Measurements from ENCODE around the gene NEU1. TPM values are rescaled to one million over a fixed set of nuclear protein-coding genes. Genes with fewer than 3 reads are reported as not detected.

NEU1 gene
- total and polyA plus RNA-seq, 2 donors (not counting 1 experiment from before 2014, with no cell fraction given) = 51.2 to 100 TPM

DNA sequence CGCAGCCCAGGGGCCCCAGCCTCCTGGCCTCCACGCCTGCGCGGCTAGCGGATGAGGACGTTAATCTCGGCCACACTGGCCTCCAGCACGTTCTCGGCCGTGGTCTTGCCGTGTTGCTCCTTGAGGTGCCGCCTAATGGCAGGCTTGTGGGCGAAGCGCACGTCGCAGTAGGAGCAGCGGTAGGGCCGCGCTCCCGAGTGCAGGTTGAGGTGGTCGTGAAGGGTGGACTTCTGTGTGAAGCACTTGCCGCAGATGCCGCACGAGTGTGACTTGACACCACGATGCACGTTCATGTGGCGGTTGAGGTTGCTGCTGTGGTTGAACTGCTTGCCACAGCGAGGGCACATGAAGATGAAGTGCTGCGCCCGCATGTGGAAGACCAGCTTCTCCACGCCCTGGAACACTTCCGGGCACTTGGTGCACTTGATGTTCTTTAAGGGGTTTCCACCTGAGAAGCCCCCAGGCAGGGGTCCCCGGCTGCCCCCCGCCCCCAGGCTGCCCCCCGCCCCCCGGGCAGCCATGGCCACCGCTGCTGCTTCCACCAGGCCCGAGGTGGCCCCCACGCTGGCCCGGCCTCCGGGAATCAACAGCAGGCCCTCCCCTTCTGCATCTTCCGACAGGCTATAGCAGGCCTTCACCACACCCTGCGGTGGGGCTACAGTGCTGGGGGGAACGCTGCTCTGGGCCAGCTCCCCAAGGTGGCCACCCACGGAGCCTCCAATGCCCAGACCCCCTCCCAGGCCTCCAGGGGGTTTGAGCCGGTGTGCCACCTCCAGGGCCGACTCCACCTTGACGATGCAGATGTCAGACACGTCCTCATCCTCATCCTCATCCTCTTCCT, 37.5 kb upstream of the NEU1 start:
- Histone ChIP-seq H3K27ac (ENCODE audit: insufficient read depth, low read length) (no peak overlapping the region), H3K27me3 (ENCODE audit: control insufficient read depth, insufficient read depth, low read length) (no peaks in the 10 kb centered on the region), H3K4me2 (ENCODE audit: extremely low read depth, insufficient read depth, low read length) (no peak overlapping the region), H3K79me2 (ENCODE audit: control insufficient read depth, insufficient read depth, low read length) (peaks cover 9% of the 10 kb centered on the region), H3K4me3 (replicated peaks in 1 of 4; ENCODE audit: control extremely low read depth in 1 of 4, insufficient read depth in 1 of 4, low read depth in 3 of 4, low read length in 4 of 4) (no peak overlapping the region), H2AFZ (ENCODE audit: low read length) (no peak overlapping the region), H3K36me3 (ENCODE audit: control insufficient read depth, insufficient read depth, low read length) (peaks cover 1% of the 10 kb centered on the region), H4K20me1 (ENCODE audit: control insufficient read depth, extremely low read depth, insufficient read depth, low read length) (no peaks in the 10 kb centered on the region), H3K9ac (ENCODE audit: insufficient read depth, low read length) (no peak overlapping the region), H3K4me1 (ENCODE audit: control insufficient read depth, extremely low read depth, insufficient read depth, low read length) (peaks cover 13% of the 10 kb centered on the region), H3K9me3 (ENCODE audit: control insufficient read depth, insufficient read depth, low read depth, low read length) (no peaks in the 10 kb centered on the region)
- DNase-seq (ENCODE audit: low read depth in 2 of 2) = no peak
- TF ChIP-seq, protein P1, sequence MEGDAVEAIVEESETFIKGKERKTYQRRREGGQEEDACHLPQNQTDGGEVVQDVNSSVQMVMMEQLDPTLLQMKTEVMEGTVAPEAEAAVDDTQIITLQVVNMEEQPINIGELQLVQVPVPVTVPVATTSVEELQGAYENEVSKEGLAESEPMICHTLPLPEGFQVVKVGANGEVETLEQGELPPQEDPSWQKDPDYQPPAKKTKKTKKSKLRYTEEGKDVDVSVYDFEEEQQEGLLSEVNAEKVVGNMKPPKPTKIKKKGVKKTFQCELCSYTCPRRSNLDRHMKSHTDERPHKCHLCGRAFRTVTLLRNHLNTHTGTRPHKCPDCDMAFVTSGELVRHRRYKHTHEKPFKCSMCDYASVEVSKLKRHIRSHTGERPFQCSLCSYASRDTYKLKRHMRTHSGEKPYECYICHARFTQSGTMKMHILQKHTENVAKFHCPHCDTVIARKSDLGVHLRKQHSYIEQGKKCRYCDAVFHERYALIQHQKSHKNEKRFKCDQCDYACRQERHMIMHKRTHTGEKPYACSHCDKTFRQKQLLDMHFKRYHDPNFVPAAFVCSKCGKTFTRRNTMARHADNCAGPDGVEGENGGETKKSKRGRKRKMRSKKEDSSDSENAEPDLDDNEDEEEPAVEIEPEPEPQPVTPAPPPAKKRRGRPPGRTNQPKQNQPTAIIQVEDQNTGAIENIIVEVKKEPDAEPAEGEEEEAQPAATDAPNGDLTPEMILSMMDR (conservative IDR thresholded peaks at IDR 0.05 in 1 of 2, IDR thresholded peaks at IDR 0.05 in 1 of 2; ENCODE audit: low read depth in 1 of 2, low read length in 2 of 2) = no peak
- TF ChIP-seq EZH2 (IDR thresholded peaks at IDR 0.05; ENCODE audit: low read length, missing control alignments) = no peak

DNA sequence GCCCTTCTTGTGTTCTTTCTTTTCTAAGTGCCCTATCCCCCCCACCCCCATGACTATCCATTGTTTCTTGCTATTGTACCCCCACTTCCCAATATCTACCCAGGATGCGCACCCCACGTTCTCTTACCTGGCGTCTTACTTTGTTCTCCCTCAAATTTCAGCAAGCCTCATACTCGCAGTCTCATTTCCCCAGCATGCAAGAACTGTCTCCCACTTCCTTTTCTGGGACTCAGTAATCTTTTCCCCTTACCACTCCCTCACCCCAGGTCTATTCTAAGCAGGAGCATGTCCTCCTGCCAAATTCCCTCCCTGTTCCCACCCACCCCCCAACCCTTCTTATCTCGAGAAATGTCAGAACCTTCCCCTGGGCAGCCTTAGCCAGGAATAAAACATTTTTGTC, 36.6 kb upstream of the NEU1 start:
- Histone ChIP-seq H3K4me1 (ENCODE audit: control insufficient read depth, extremely low read depth, insufficient read depth, low read length) (peaks cover 13% of the 10 kb centered on the region), H3K4me2 (ENCODE audit: extremely low read depth, insufficient read depth, low read length) (no peak overlapping the region), H3K79me2 (ENCODE audit: control insufficient read depth, insufficient read depth, low read length) (peaks cover 9% of the 10 kb centered on the region)

DNA sequence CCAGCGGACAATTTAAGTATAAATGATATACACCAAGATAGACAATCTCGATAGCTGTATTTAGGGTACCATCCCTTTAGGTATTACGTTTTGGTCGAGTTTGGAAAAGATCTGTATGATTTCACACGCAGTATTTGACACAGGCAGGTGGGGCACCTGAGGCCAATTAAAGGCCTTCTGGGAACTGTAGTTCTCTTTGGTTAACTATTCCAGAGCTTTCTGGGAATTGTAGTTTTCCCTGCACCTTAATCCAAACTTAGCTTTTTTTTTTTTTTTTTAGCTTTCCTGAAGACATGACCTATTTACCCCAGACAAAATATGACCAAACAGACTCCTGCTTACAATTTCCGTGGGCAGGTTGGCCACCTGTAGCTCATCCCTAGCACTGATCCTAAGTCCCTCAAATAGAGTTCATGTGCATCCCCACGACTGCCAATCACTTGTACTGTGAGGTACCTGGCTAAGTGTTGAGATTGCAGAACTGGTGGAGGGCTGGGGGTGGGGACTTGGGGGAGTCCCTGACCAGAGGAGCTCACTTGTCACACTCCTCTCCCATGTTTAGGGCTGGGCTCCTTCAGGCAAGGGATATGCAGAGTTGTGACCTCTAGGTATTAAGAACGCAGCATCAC, 35.9 kb upstream of the NEU1 start:
- Histone ChIP-seq H3K27me3 (ENCODE audit: control insufficient read depth, insufficient read depth, low read length) (no peaks in the 10 kb centered on the region), H3K9me3 (ENCODE audit: control insufficient read depth, insufficient read depth, low read depth, low read length) (no peaks in the 10 kb centered on the region), H3K4me3 (replicated peaks in 1 of 4; ENCODE audit: control extremely low read depth in 1 of 4, insufficient read depth in 1 of 4, low read depth in 3 of 4, low read length in 4 of 4) (peak overlapping the region; percentile 79 to 97 (median 91)), H3K79me2 (ENCODE audit: control insufficient read depth, insufficient read depth, low read length) (peaks cover 9% of the 10 kb centered on the region), H3K4me2 (ENCODE audit: extremely low read depth, insufficient read depth, low read length) (peak overlapping the region; percentile 97), H2AFZ (ENCODE audit: low read length) (no peak overlapping the region), H3K27ac (ENCODE audit: insufficient read depth, low read length) (no peak overlapping the region), H3K4me1 (ENCODE audit: control insufficient read depth, extremely low read depth, insufficient read depth, low read length) (peaks cover 13% of the 10 kb centered on the region), H3K36me3 (ENCODE audit: control insufficient read depth, insufficient read depth, low read length) (peaks cover 1% of the 10 kb centered on the region), H4K20me1 (ENCODE audit: control insufficient read depth, extremely low read depth, insufficient read depth, low read length) (no peaks in the 10 kb centered on the region), H3K9ac (ENCODE audit: insufficient read depth, low read length) (no peak overlapping the region)
- peak; percentile 47 for DNase-seq (ENCODE audit: low read depth in 2 of 2)
- TF ChIP-seq, protein P1 (conservative IDR thresholded peaks at IDR 0.05 in 1 of 2, IDR thresholded peaks at IDR 0.05 in 1 of 2; ENCODE audit: low read depth in 1 of 2, low read length in 2 of 2) = no peak
- no peak for TF ChIP-seq EZH2 (IDR thresholded peaks at IDR 0.05; ENCODE audit: low read length, missing control alignments)

More for the DNA sequence above, 36.6 kb upstream of the NEU1 start:
- Histone ChIP-seq H3K9me3 (ENCODE audit: control insufficient read depth, insufficient read depth, low read depth, low read length) (no peaks in the 10 kb centered on the region), H3K36me3 (ENCODE audit: control insufficient read depth, insufficient read depth, low read length) (peaks cover 1% of the 10 kb centered on the region), H2AFZ (ENCODE audit: low read length) (no peak overlapping the region), H3K4me3 (replicated peaks in 1 of 4; ENCODE audit: control extremely low read depth in 1 of 4, insufficient read depth in 1 of 4, low read depth in 3 of 4, low read length in 4 of 4) (no peak overlapping the region), H3K9ac (ENCODE audit: insufficient read depth, low read length) (no peak overlapping the region), H4K20me1 (ENCODE audit: control insufficient read depth, extremely low read depth, insufficient read depth, low read length) (no peaks in the 10 kb centered on the region), H3K27ac (ENCODE audit: insufficient read depth, low read length) (no peak overlapping the region), H3K27me3 (ENCODE audit: control insufficient read depth, insufficient read depth, low read length) (no peaks in the 10 kb centered on the region)
- TF ChIP-seq, protein P1 (conservative IDR thresholded peaks at IDR 0.05 in 1 of 2, IDR thresholded peaks at IDR 0.05 in 1 of 2; ENCODE audit: low read depth in 1 of 2, low read length in 2 of 2) = no peak
- no peak for TF ChIP-seq EZH2 (IDR thresholded peaks at IDR 0.05; ENCODE audit: low read length, missing control alignments)
- DNase-seq (ENCODE audit: low read depth in 2 of 2) = no peak
